Measurements from ENCODE around the gene PCYT1B.

DNA sequence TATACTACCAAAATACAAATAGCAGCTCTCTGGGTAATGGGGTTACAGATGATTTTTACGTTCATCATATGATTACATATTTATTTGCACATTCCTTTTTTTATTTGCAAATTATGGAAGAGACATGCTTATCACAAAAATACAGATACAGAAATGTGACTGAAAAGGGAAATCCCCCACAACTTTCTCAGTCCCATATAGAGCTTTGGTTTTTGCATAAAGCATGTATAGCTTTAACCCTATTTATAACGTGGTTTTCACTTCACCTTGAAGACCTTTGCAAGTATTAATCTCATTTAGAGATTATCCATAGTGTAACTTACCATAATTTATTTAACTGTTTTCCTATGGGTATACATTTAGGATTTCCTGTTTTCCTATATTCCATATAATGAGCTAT is 126.7 kb downstream of the PCYT1B start:
- TF ChIP-seq, protein P1, sequence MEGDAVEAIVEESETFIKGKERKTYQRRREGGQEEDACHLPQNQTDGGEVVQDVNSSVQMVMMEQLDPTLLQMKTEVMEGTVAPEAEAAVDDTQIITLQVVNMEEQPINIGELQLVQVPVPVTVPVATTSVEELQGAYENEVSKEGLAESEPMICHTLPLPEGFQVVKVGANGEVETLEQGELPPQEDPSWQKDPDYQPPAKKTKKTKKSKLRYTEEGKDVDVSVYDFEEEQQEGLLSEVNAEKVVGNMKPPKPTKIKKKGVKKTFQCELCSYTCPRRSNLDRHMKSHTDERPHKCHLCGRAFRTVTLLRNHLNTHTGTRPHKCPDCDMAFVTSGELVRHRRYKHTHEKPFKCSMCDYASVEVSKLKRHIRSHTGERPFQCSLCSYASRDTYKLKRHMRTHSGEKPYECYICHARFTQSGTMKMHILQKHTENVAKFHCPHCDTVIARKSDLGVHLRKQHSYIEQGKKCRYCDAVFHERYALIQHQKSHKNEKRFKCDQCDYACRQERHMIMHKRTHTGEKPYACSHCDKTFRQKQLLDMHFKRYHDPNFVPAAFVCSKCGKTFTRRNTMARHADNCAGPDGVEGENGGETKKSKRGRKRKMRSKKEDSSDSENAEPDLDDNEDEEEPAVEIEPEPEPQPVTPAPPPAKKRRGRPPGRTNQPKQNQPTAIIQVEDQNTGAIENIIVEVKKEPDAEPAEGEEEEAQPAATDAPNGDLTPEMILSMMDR (IDR thresholded peaks at IDR 0.05): no peak
- TF ChIP-seq POLR2A (IDR thresholded peaks at IDR 0.05) (no peak), EP300 (IDR thresholded peaks at IDR 0.05) (no peak)

All from ovary (tissue), 3 donors.